ENCODE measurements around the gene DIP2C. TPM values are rescaled to one million over a fixed set of nuclear protein-coding genes. Genes with fewer than 3 reads are reported as not detected.
"Not testable (repeated sequence)": the region's sequence is repeated elsewhere in the genome, so short reads cannot be mapped to it uniquely, and the experiment has no call there.

Gene DIP2C
- total RNA-seq, 1 experiment from 2014 or later = 8.1 TPM

DNA sequence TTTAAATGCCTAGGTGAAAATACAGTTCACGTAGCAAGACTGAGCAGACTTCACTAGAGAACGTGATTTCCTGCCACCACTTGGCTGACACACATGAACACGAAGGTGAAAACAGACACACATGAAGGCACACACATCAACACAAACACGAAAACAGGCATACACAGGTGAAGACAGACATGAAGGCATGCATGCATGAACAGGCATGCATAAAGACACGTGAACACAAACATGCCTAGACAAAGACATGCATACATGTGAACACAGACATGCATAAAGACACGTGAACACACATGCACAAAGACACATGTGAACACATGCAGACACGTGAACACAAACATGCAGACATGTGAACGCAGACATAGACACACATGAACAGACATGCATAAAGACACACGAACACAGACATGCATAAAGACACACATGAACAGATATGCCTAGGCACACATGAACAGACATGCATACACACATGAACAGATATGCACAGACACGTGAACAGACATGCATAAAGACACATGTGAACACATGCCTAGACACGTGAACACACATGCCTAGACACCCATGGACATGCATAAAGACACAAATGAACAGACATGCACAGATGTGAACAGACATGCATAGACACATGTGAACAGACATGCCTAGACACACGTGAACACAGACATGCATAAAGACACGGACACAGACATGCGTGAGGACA lies 311.1 kb downstream of the DIP2C start:
- no peak for DNase-seq (ENCODE audit: low read depth, low spot score)
- in situ Hi-C loops (cut with HindIII; ENCODE audit: low pct_unique_long_range_greater_than_20kb, low sequenced_read_pairs) = no loop called here

DNA sequence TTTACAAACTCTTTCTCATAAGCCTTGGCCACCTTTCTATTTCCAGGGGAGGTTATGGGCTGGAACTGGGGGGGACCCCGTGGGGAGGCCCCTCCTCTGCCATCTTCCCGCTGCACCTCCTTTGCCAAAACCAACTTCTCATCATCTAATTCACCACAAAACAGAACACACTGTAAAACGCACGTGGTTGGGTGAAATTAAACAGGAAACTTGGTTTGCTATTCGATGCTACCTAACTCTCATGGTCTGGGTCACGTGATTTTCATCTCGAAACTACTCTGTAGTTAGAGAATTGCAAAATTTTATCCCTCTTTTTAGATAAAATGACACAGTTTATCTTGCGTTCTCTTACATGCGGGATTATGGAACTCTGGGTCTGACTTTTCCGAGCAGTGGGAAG lies 312.2 kb downstream of the DIP2C start:
- DNase-seq (ENCODE audit: low read depth, low spot score) = no peak
- in situ Hi-C loops (cut with HindIII; ENCODE audit: low pct_unique_long_range_greater_than_20kb, low sequenced_read_pairs) = no loop called here

DNA sequence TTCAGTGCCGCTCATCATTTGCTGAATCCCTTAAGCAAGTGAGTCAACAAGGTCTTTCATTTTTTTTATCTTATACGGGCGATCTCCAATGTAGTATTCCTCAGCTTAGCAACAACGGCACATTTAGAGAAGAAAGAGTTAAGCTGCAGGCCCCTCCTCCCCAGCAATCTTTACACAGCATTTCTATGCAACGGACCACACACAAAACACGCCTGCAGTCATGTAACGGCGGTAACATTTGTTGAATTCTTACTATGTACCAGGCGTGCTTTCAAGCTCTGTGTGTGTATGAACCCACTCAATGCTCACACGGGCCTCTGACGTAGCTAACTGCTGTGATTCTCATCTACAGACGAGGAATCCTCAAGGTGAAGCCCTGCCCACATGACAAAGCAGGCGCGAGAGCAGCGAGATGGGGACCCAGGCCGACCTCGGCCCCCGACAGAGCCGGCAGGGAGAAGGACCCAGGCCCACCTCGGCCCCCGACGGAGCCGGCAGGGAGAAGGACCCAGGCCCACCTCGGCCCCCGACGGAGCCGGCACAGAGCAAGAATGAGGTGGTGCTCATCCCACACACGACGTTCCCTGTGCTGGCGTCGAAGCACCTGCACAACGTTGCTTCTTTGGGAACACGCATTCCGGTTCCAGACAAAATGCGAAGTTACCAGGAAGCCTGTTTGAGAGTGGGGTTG lies 313.5 kb downstream of the DIP2C start:
- in situ Hi-C loops (cut with HindIII; ENCODE audit: low pct_unique_long_range_greater_than_20kb, low sequenced_read_pairs) = no loop called here
- no peak for DNase-seq (ENCODE audit: low read depth, low spot score)

DNA sequence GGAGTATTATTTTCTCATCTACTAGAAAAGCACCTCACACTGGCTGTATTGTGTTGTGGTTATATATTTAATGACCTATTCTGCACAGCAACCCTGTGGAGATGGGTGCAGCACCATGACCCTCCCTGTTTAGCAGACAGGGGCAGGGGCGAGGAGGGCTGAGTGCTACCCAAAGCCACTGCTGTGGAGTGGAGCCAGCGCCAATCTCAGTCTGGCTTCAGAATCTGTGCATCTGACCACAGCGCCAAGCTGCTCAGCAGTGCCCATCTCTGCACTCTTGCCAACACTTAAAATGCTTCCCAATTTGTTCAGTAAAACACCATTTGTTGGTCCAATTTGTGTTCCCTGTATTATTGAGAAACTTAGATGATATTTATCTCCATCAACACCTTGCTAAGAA lies 315.1 kb downstream of the DIP2C start:
- no peak for DNase-seq (ENCODE audit: low read depth, low spot score)
- in situ Hi-C loops (cut with HindIII; ENCODE audit: low pct_unique_long_range_greater_than_20kb, low sequenced_read_pairs) = no loop called here

DNA sequence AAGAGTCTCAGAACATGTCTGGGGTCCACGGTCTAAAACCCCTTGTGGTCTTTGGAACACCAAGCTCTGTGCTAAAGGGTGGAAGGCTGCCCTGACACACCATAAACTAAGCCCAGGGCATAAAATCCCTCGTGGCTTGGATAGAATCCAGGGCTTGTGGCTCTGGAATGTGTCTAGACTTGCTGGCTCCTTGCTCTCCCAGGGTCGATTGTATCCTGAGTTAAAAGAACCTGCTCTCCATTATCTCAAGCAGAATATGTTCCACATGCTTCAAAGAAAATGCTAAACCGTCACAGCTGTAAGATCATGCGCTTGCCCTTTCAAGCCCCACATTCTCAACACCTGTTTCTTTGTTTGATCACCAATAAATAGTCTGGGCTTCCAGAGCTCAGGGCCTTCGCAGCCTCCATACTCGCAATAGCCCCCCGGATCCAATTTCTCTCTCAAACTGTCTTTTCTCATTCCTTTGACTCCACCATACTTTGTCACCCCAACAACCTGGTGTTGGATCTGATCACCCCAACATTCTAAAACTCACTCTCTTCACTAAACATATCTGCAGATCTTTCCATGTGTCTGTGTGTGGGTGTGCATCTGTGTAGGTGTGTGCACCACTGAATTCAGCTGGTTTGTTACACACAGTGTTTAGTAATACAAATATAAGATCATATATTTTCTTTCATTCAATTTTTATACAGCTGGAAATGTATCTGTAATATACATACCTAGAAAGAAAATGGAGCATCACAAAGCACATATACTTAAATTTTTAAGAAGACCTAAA lies 315.8 kb downstream of the DIP2C start:
- in situ Hi-C loops (cut with HindIII; ENCODE audit: low pct_unique_long_range_greater_than_20kb, low sequenced_read_pairs) = no loop called here
- peak; percentile 42 for DNase-seq (ENCODE audit: low read depth, low spot score)

DNA sequence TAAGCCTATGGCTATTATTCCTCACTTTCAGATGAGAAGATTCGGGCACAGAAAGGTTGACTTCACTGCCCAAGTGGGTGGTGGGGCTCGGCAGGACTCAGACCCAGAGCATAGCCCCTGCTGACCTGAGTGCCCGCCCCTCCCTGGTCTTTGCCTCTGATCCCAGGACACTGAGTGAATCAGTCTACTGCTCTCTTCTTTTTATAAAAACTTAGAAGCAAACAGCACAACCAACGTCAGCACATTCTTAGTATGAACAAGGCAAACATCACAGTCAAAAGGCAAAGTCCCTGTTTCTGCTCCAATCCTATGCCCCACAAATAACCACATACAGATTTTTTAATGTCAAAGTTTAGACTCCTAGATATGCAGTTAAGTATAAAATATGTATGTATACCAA lies 316.5 kb downstream of the DIP2C start:
- no peak for DNase-seq (ENCODE audit: low read depth, low spot score)
- in situ Hi-C loops (cut with HindIII; ENCODE audit: low pct_unique_long_range_greater_than_20kb, low sequenced_read_pairs) = no loop called here

DNA sequence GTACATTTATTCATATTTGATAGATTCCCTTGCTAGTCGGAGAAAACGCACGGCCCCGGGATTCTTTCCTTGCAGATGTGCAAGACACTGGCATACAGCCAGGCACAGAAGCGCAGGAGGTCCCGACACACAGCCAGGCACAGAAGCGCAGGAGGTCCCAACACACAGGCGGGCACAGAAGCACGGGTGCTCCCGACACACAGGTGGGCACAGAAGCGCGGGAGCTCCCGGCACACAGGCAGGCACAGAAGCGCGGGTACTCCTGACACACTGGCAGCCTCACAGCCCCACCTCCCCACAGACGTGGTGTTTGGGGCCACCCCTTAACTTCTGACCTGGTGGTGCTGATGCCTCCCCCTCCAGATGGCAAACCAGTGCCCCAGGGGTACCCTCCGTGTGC lies 316.9 kb downstream of the DIP2C start:
- in situ Hi-C loops (cut with HindIII; ENCODE audit: low pct_unique_long_range_greater_than_20kb, low sequenced_read_pairs) = no loop called here
- DNase-seq (ENCODE audit: low read depth, low spot score) = no peak

DNA sequence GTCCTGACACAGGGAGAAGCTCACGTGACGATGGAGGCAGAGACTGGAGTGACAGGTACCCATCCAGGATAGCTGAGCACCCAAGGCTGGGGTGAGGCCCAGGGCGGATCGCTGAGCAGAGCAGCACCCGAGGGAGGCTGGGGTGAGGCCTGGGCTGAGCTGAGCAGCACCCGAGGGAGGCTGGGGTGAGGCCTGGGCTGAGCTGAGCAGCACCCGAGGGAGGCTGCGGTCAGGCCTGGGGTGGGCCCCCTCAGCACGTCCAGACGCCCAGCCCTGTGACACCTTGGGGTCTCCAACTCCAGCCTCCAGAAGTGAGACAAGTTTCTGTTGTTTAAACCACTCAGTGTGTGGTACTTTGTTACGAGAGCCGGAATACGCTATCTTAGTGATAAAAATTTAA lies 318.0 kb downstream of the DIP2C start:
- no peak for DNase-seq (ENCODE audit: low read depth, low spot score)
- in situ Hi-C loops (cut with HindIII; ENCODE audit: low pct_unique_long_range_greater_than_20kb, low sequenced_read_pairs) = no loop called here

DNA sequence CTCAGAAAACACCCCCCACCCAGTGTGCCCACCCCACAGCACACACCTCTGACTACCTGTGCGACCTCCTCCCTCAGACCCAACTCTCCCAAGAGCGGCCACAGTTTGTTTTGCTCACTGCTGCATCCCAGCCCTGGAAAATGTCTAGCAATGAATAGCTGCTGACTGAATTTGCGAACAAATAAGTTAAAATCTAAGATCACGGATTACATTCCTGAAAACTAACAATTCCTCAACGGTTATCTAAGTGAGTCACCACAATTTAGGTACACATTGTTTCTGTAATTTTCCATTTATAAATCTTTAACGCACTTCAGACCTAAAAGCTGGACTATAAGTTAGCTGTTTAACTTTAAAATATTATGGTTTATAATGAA lies 319.0 kb downstream of the DIP2C start:
- no peak for DNase-seq (ENCODE audit: low read depth, low spot score)
- in situ Hi-C loops (cut with HindIII; ENCODE audit: low pct_unique_long_range_greater_than_20kb, low sequenced_read_pairs) = no loop called here

DNA sequence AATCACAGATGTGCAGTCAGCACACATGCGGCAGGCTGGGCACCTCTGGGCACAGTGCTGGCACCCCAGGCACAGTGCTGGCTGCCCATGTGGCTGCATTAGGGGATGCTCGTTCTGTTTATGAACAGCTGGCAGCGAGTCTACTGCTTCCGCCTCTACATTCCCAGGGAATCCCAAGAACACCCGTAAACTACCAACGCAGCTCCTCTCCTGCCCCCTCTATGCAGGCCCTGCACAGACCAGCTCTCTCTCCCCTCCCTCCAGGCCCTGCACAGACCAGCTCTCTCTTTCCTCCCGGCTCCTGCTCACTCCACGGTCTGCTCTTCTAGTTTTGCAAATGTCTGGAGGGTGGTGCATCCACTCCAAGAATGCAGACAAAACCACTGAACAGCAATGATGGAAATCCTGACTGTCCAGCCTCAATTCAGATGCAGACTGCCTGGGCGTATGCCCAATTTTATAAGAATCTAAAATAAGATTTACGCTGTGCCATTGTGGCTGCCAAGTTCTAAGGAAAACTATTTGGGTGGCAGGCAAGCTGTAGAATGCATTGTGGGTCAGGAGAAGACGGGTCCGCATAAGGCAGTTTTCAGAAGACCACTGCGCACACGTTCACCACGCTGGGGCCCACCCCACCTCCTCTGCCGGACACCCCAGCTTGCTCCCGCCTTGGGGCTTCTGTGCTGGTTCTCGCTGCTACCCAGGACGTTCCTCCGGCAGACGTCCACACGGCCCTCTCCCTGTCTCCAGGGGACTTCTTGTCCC lies 319.6 kb downstream of the DIP2C start:
- no peak for DNase-seq (ENCODE audit: low read depth, low spot score)
- in situ Hi-C loops (cut with HindIII; ENCODE audit: low pct_unique_long_range_greater_than_20kb, low sequenced_read_pairs) = no loop called here

DNA sequence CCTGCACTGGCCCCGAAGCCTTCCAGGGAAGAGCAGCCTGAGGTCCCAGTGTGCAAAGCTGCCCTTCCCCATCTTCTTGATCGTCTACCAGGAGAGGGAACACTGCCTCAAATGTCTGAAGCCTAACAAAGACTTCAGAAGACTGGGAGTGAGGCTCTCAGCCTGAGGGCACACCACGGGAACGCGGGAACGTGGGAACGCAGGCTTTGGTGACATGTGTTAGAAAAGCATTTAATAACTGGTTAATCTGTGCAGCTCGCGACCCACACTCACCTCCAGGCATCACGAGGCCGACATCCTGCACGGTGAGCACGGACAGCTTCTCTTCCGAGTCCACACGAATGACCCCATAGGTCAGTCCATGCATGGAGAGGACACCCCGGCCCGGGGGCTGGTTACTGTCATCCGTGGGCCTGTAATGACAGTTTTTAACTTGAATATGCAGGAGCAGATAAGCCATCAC lies 320.2 kb downstream of the DIP2C start:
- in situ Hi-C loops (cut with HindIII; ENCODE audit: low pct_unique_long_range_greater_than_20kb, low sequenced_read_pairs) = no loop called here
- no peak for DNase-seq (ENCODE audit: low read depth, low spot score)

DNA sequence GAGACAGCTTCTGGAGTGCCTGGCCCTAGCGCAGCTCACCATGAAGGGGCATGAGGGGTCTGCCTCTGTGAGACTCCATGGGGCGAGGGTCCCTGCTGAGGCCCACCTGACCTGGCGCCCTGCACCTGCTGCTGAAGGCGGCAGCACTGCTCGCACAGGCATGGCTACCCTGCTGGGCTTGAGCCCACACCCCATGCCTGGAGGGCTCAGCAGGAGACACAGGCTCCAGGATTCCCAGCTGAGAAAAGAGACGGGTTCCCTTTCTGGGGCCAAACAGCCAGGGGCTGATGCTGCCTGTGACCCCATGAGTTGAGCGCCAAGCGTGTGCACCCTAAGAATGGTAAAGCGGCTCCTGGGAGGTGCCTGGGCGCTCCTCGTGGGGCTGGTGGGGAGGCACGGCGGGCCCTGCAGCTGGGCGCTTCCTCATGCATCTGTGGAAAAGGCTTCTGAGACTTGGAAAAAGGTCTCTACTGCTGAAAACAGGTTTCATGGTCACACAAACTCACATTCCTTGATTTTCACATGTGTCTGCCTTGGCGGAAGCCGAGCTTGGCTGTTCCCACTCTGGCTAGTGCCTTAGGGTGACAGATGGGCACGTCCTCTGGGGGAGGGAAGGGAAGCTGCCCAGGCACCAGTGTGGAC lies 320.8 kb downstream of the DIP2C start:
- in situ Hi-C loops (cut with HindIII; ENCODE audit: low pct_unique_long_range_greater_than_20kb, low sequenced_read_pairs) = no loop called here
- no peak for DNase-seq (ENCODE audit: low read depth, low spot score)

DNA sequence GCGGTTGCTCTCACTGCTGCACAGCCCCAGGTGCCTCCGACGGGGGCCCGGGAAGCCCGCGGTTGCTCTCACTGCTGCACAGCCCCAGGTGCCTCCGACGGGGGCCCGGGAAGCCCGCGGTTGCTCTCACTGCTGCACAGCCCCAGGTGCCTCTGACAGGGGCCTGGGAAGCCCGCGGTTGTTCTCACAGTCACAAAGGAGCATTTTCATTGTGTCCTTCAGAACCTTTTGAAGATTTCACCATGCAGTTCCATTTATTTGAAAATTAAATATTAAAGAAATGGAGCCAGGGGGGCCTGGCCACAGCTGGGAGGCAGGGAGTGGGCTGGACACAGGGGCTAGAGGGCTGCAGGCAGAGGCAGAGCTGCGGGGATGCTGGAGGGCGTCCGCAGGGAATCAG lies 321.4 kb downstream of the DIP2C start:
- in situ Hi-C loops (cut with HindIII; ENCODE audit: low pct_unique_long_range_greater_than_20kb, low sequenced_read_pairs) = not testable (repeated sequence)

DNA sequence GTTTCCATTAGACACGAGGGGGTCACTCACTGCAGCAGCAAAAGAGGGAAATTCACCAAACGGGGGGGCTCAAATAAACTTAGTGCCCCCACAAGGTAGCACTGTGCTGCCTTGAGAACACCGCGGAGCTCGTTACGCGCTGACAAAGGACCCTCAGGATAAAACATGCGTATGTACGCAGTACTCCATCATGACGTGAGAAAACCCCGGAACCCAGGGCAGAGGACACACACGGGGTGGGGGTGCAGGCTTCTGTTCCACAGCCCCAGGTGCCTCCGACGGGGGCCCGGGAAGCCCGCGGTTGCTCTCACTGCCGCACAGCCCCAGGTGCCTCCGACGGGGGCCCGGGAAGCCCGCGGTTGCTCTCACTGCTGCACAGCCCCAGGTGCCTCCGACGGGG lies 321.8 kb downstream of the DIP2C start:
- in situ Hi-C loops (cut with HindIII; ENCODE audit: low pct_unique_long_range_greater_than_20kb, low sequenced_read_pairs) = no loop called here
- no peak for DNase-seq (ENCODE audit: low read depth, low spot score)

More for the DNA sequence above, 321.4 kb downstream of the DIP2C start:
- DNase-seq (ENCODE audit: low read depth, low spot score) = not testable (repeated sequence)

DNA sequence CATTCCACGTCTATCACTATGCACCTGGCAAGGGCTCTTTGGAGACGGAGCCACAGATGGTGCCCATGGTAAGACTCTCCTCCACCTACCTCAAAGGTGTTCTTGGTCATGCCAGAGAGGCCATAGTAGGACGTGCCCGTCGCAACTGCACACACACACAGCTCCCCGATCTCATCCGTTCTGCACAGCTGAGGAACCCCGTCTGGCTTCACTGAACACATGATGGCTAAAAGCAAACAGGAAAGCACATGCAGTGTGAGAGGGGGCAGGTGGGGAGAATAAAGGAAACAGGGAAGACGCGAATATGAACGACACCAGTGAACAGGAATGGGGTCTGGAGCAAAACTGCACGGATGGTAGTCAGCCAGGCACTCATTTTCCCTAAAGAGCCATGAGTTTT lies 323.3 kb downstream of the DIP2C start:
- in situ Hi-C loops (cut with HindIII; ENCODE audit: low pct_unique_long_range_greater_than_20kb, low sequenced_read_pairs) = no loop called here

DNA sequence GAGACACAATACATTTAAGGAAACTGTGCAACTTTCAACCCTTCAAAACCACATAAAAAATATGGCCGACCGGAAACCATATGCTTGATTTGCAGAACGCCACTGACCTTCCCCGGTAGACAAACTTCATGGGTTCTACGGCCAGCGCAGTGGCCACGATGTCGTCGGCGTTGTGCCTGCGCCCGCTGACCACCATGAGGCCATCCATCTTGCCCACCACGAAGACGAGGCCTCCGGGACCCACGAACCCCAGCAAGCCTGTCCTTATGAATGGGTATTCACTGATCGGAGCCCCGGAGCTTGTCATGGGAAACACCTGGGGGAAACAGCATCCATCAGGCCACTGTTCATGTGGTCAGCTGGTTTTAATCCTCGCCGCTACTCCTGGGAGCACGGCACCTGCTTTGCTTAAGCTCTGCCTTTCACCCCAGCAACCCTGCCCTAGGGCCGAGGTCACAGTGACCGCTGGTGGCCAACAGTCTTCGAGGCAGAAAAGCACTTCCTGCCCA lies 325.1 kb downstream of the DIP2C start:
- in situ Hi-C loops (cut with HindIII; ENCODE audit: low pct_unique_long_range_greater_than_20kb, low sequenced_read_pairs) = no loop called here

More for the DNA sequence above, 323.3 kb downstream of the DIP2C start:
- no peak for DNase-seq (ENCODE audit: low read depth, low spot score)

DNA sequence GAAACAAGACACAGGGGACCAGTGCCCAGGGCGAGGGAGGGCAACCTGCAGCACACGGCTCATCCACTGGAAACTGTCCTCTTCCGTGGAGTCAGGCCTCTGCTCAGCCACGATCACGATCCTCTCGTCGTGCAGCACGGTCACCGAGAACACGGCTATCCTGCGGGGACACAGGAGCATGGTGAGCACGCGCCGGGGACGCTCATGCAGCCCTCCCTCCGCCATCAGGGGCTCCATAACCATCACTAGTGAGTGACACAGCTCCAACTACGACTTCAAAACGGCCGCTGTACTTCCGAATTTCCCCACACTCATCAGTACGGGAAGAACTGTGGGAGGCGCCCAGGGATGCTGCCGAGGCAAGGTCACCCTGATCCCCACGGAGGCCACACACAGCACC lies 326.3 kb downstream of the DIP2C start:
- no peak for DNase-seq (ENCODE audit: low read depth, low spot score)
- in situ Hi-C loops (cut with HindIII; ENCODE audit: low pct_unique_long_range_greater_than_20kb, low sequenced_read_pairs) = no loop called here

More for the DNA sequence above, 325.1 kb downstream of the DIP2C start:
- DNase-seq (ENCODE audit: low read depth, low spot score) = no peak

All from SK-MEL-5 (cell line).